Stomach (tissue), 4 donors: ENCODE data around the gene SSX5.

Source experiments
- CTCF ChIP-seq, 7 experiments: fragments of 450-650 bp in 4 of 7; fragments of 200-600 bp in 3 of 7; sonication (generic) in 3 of 7; IDR thresholded peaks; one replicate each; pipeline ENCODE4 v1.5.1; 2016 to 2019; ENCODE audit warnings: antibody characterized with exemption in 7 of 7, control low read depth in 2 of 7, mild to moderate bottlenecking in 1 of 7
- EP300 ChIP-seq: sonication (generic); formaldehyde crosslinking; IDR thresholded peaks from one replicate; pipeline ENCODE4 v1.6.1; 2017; ENCODE audit warnings: antibody characterized with exemption
- POLR2A ChIP-seq, 4 donors: fragments of 450-650 bp; IDR thresholded peaks; one replicate each; pipeline ENCODE4 v1.6.1; 2016; ENCODE audit warnings: antibody characterized with exemption in 4 of 4, control low read depth in 2 of 4, mild to moderate bottlenecking in 1 of 4, moderate library complexity in 1 of 4

DNA sequence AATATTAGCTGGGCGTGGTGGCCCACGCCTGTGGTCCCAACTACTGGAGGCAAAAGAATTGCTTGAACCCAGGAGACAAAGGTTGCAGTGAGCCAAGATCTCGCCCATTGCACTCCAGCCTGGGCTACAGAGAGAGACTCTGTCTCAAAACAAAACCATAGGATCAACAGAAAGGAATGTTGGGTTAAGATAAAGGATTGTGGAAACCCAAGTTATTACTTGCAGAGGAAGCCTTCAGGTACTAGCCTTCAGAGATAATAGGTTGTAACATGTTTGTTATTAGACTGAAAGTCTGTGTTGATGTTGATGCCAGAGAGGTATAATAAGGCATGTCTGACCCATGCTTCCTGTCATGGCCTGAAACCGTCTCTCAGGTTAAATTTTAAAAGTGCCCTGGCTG is 16.9 kb downstream of the SSX5 start:
- TF ChIP-seq POLR2A (IDR thresholded peaks at IDR 0.05) (no peak), EP300 (no peak), CTCF (IDR thresholded peaks at IDR 0.05) (no peak)
